GM12878 (cell line): ENCODE measurements around the gene KCNQ1. TPM values are rescaled to one million over a fixed set of nuclear protein-coding genes. Genes with fewer than 3 reads are reported as not detected.

ENCODE experiments used
- ATAC-seq: fragments of 200-7000 bp; cut with Tn5 transposase; 3 replicates; pipeline ENCODE4 v1.9.1; 2020; ENCODE audit warnings: mild to moderate bottlenecking, moderate library complexity
- BruUV-seq: library from RNA; stranded (reverse); fragments of 400-500 nt; replicated peaks from 2 replicates; lab custom pipeline; 2021; lab: Mats Ljungman, UMichigan
- CTCF ChIA-PET: fragments of 300-600 bp; sonication (Branson Sonifier 250); formaldehyde crosslinking; extraction: SDS; loops from one replicate; lab custom pipeline; 2021; ENCODE audit warnings: inconsistent platforms; lab: Yijun Ruan, JAX
- POLR2A ChIA-PET: fragments of 350-600 bp; formaldehyde crosslinking; extraction: SDS; loops from one replicate; lab custom pipeline; 2021; ENCODE audit warnings: inconsistent platforms; lab: Charles Lee
- RAD21 ChIA-PET: fragments of 300-600 bp; sonication (Branson Sonifier 250); formaldehyde crosslinking; loops from one replicate; lab custom pipeline; 2023; ENCODE audit warnings: antibody characterized with exemption; ENCODE audit not compliant: unreplicated experiment; lab: Charles Lee
- SMC1A ChIA-PET: fragments of 300-600 bp; sonication (Branson Sonifier 250); formaldehyde crosslinking; loops from one replicate; lab custom pipeline; 2023; ENCODE audit not compliant: unreplicated experiment, uncharacterized antibody; lab: Charles Lee
- DNase-seq: peaks from one replicate; pipeline ENCODE4 v3.0.0-alpha.2; 2011; ENCODE audit warnings: low read depth, low spot score
- FAIRE-seq: peaks from 3 replicates; lab custom pipeline; 2011; peaks lifted over from hg19 to GRCh38; lab: Jason Lieb, UNC
- H2AFZ ChIP-seq: 2 replicates; pipeline ENCODE4 v1.6.0; 2011; ENCODE audit warnings: low read depth, low read length, control low read depth; ENCODE audit not compliant: control insufficient read depth
- H3K27ac ChIP-seq: 2 replicates; pipeline ENCODE4 v1.5.1; 2011; ENCODE audit warnings: control low read depth; ENCODE audit not compliant: control insufficient read depth, insufficient read depth
- H3K27me3 ChIP-seq, 2 experiments: replicated peaks in 1 of 2; 2 replicates each; pipeline versions ENCODE4 v1.6.0 to v1.6.1; 2011; ENCODE audit warnings: low read length in 1 of 2; ENCODE audit not compliant: control insufficient read depth in 2 of 2, insufficient read depth in 2 of 2
- H3K36me3 ChIP-seq, 2 experiments: 2 replicates each; pipeline ENCODE4 v1.5.1; 2011; ENCODE audit warnings: low read length in 1 of 2; ENCODE audit not compliant: control insufficient read depth in 2 of 2, insufficient read depth in 2 of 2
- H3K4me1 ChIP-seq: 2 replicates; pipeline ENCODE4 v1.6.1; 2011; ENCODE audit warnings: mild to moderate bottlenecking, low read length, moderate library complexity, mixed read lengths; ENCODE audit not compliant: control insufficient read depth, insufficient read depth
- H3K4me2 ChIP-seq: 2 replicates; pipeline ENCODE4 v1.6.0; 2011; ENCODE audit warnings: control low read depth; ENCODE audit not compliant: control insufficient read depth, insufficient read depth
- H3K4me3 ChIP-seq: fragments of 200-600 bp; sonication (generic); 2 replicates; pipeline ENCODE4 v1.5.1; 2016
- H3K79me2 ChIP-seq: 2 replicates; pipeline ENCODE4 v1.6.0; 2011; ENCODE audit warnings: low read length; ENCODE audit not compliant: control insufficient read depth, insufficient read depth
- H3K9ac ChIP-seq: 2 replicates; pipeline ENCODE4 v1.8.0; 2011; ENCODE audit warnings: low read length, control low read depth, mixed read lengths; ENCODE audit not compliant: control insufficient read depth, insufficient read depth
- H3K9me3 ChIP-seq: replicated peaks from 3 replicates; pipeline ENCODE4 v1.5.1; 2011; ENCODE audit warnings: mild to moderate bottlenecking, low read length; ENCODE audit not compliant: control insufficient read depth, insufficient read depth
- H4K20me1 ChIP-seq: 2 replicates; pipeline ENCODE4 v1.6.0; 2011; ENCODE audit not compliant: control insufficient read depth, insufficient read depth
- ATF3 ChIP-seq: IDR thresholded peaks from 2 replicates; pipeline ENCODE4 v1.6.1; 2011; ENCODE audit warnings: low read depth, mild to moderate bottlenecking, low read length, moderate library complexity, borderline replicate concordance; ENCODE audit errors: extremely low read depth
- RELB ChIP-seq: fragments of 450-650 bp; IDR thresholded peaks from 2 replicates; pipeline ENCODE4 v1.6.1; 2017; ENCODE audit warnings: low read depth, mild to moderate bottlenecking, moderate library complexity
- WGBS: methylation state at CpG from one replicate; pipeline ENCODE4 v1.1.6; 2016; ENCODE audit warnings: low lambda C conversion rate; ENCODE audit not compliant: insufficient replicate concordance, insufficient coverage; ENCODE audit errors: missing lambda C conversion rate; 5-methylcytosine and 5-hydroxymethylcytosine counted together
- in situ Hi-C: fragments of 300-500 bp; cut with MboI; formaldehyde crosslinking; loops from 9 replicates; pipeline ENCODE4 v1.14.3; 2018; ENCODE audit warnings: mixed read lengths
- intact Hi-C: fragments of 100-400 bp; cut with micrococcal nuclease; formaldehyde crosslinking; loops from one replicate; pipeline ENCODE4 v1.14.2; 2022; ENCODE audit not compliant: unreplicated experiment
- polyA plus RNA-seq, 11 experiments: library from polyadenylated mRNA; depleted of rRNA in 4 of 11; unstranded in 6 of 11; stranded (reverse) in 5 of 11; fragments of >200 nt; fragmentation: Nextera tagmentation in 4 of 11; fragmentation: Illumina TruSeq in 1 of 11; extraction: Ambion mirVana in 4 of 11; extraction: Trizol in 1 of 11; gene quantifications; 1 replicate in 1 of 11; 2 replicates in 10 of 11; pipeline versions ENCODE4 v1.2.1 to v1.2.3, GENCODE V29; 2011 to 2016; ENCODE audit warnings: inconsistent platforms in 2 of 11, missing spikeins in 2 of 11, low read depth in 1 of 11
- total RNA-seq, 4 experiments: library from RNA; depleted of rRNA in 3 of 4; stranded (reverse); fragments of >200 nt in 3 of 4; fragmentation: Illumina TruSeq in 1 of 4; extraction: Trizol in 1 of 4; gene quantifications; 2 replicates each; pipeline versions ENCODE4 v1.2.1 to v1.2.3, GENCODE V29; 2013 to 2021

Gene KCNQ1
- total and polyA plus RNA-seq, 10 of the 15 experiments (the other 5 are each of a cell fraction or from before 2014, with no cell fraction given), result 0.03 to 0.15 (median 0.12) TPM; not detected in 7

- Histone ChIP-seq H2AFZ (no peak overlapping the region), H3K4me3 (no peak overlapping the region), H3K9ac (no peak overlapping the region), H3K27ac (no peak overlapping the region), H3K4me2 (no peak overlapping the region), H3K79me2 (no peaks in the 10 kb centered on the region), H3K27me3 (no peaks in the 10 kb centered on the region; a peak in 1 of 4 replicates), H3K36me3 (no peaks in the 10 kb centered on the region), H4K20me1 (no peaks in the 10 kb centered on the region), H3K9me3 (no peaks in the 10 kb centered on the region), H3K4me1 (no peaks in the 10 kb centered on the region)
- SMC1A ChIA-PET, result no interaction called here
- RAD21 ChIA-PET, result no interaction called here
- DNase-seq (no peak), ATAC-seq (no peak), FAIRE-seq (no peak)
- POLR2A ChIA-PET, result no interaction called here
- CTCF ChIA-PET, result no interaction called here
- no TSS peak for BruUV-seq
- WGBS, result 21% methylated on average over 12 of the region's 12 CpGs
- in situ Hi-C loops (no loop called here), intact Hi-C loops (no loop called here)
- no peak for TF ChIP-seq ATF3
Observed at GRCh38 chr11:2507945-2508749, 63.3 kb downstream of the KCNQ1 start.

- no peak for TF ChIP-seq RELB
- POLR2A ChIA-PET, result no interaction called here
- DNase-seq, result no peak
- no peak overlapping the region for H3K4me2 ChIP-seq
- intact Hi-C loops, result no loop called here
- no peak overlapping the region for H3K4me3 ChIP-seq
- no peak overlapping the region for H3K27ac ChIP-seq
- no peak for FAIRE-seq
- H3K9me3 ChIP-seq, result no peaks in the 10 kb centered on the region
- RAD21 ChIA-PET, result no interaction called here
- in situ Hi-C loops, result no loop called here
- ATAC-seq, result no peak
- CTCF ChIA-PET, result interaction anchor here (0.6 kb wide), 1 partner anchor 232 kb away, joined by 3 read pairs; no protein-coding TSS in a partner anchor
- WGBS, result 0% methylated on average over 2 of the region's 2 CpGs
- no peaks in the 10 kb centered on the region for H3K4me1 ChIP-seq
- no peaks in the 10 kb centered on the region for H4K20me1 ChIP-seq
- SMC1A ChIA-PET, result no interaction called here
- H3K36me3 ChIP-seq, result no peaks in the 10 kb centered on the region
- BruUV-seq, result no TSS peak
- no peaks in the 10 kb centered on the region; a peak in 1 of 4 replicates for H3K27me3 ChIP-seq
- no peak overlapping the region for H3K9ac ChIP-seq
- no peaks in the 10 kb centered on the region for H3K79me2 ChIP-seq
- H2AFZ ChIP-seq, result no peak overlapping the region
Observed at GRCh38 chr11:2508793-2509192, 64.0 kb downstream of the KCNQ1 start.
